Neural progenitor cell (in vitro differentiated cells): ENCODE results near the gene IFT122. TPM values are rescaled to one million over a fixed set of nuclear protein-coding genes. Genes with fewer than 3 reads are reported as not detected.
A peak's percentile ranks its signal among the peaks of the same experiment; 100 is the strongest.

ENCODE experiments used
- DNase-seq: peaks from one replicate; pipeline ENCODE4 v3.0.0-alpha.2; 2016; ENCODE audit warnings: low spot score
- H2AFZ ChIP-seq: fragments of 200-600 bp; sonication (generic); replicated peaks from 2 replicates; pipeline ENCODE4 v1.6.1; 2016; ENCODE audit warnings: antibody characterized with exemption
- H3F3A ChIP-seq: fragments of 200-600 bp; sonication (generic); 2 replicates; pipeline ENCODE4 v1.6.1; 2016; ENCODE audit warnings: antibody characterized with exemption, low read depth
- H3K27ac ChIP-seq: fragments of 200-600 bp; sonication (generic); 2 replicates; pipeline ENCODE4 v1.5.1; 2016; ENCODE audit warnings: mild to moderate bottlenecking
- H3K27me3 ChIP-seq: fragments of 200-600 bp; sonication (generic); 2 replicates; pipeline ENCODE4 v1.6.1; 2016; ENCODE audit warnings: mild to moderate bottlenecking, moderate library complexity
- H3K36me3 ChIP-seq: fragments of 200-600 bp; sonication (generic); 2 replicates; pipeline ENCODE4 v1.5.1; 2016
- H3K4me1 ChIP-seq: fragments of 200-600 bp; sonication (generic); 2 replicates; pipeline ENCODE4 v1.6.1; 2016; ENCODE audit warnings: mixed run types
- H3K4me2 ChIP-seq: fragments of 200-600 bp; sonication (generic); 2 replicates; pipeline ENCODE4 v1.6.1; 2016
- H3K4me3 ChIP-seq: fragments of 200-600 bp; sonication (generic); 2 replicates; pipeline ENCODE4 v1.5.1; 2016
- H3K79me2 ChIP-seq: fragments of 200-600 bp; sonication (generic); 2 replicates; pipeline ENCODE4 v1.6.1; 2016; ENCODE audit warnings: low read depth
- H3K9ac ChIP-seq: fragments of 200-600 bp; sonication (generic); 2 replicates; pipeline ENCODE4 v1.6.1; 2016
- H3K9me3 ChIP-seq: fragments of 200-600 bp; sonication (generic); 2 replicates; pipeline ENCODE4 v1.5.1; 2016; ENCODE audit warnings: low read depth
- H4K20me1 ChIP-seq: fragments of 200-600 bp; sonication (generic); 2 replicates; pipeline ENCODE4 v1.6.1; 2016; ENCODE audit warnings: low read depth
- H3K27ac Mint-ChIP-seq: 3 replicates; pipeline ENCODE4 v1.8.0; 2021; ENCODE audit warnings: mixed read lengths
- H3K27me3 Mint-ChIP-seq: 2 replicates; pipeline ENCODE4 v1.8.0; 2022; ENCODE audit warnings: low read depth, mild to moderate bottlenecking, inconsistent platforms, moderate library complexity, mixed read lengths; ENCODE audit not compliant: insufficient read depth
- H3K36me3 Mint-ChIP-seq: 3 replicates; pipeline ENCODE4 v1.8.0; 2021; ENCODE audit warnings: mixed read lengths
- H3K4me1 Mint-ChIP-seq: 3 replicates; pipeline ENCODE4 v1.8.0; 2021; ENCODE audit warnings: mixed read lengths
- H3K4me3 Mint-ChIP-seq: 3 replicates; pipeline ENCODE4 v1.8.0; 2021; ENCODE audit warnings: mild to moderate bottlenecking, moderate library complexity, mixed read lengths
- H3K9me3 Mint-ChIP-seq: 3 replicates; pipeline ENCODE4 v1.8.0; 2020; ENCODE audit warnings: mixed read lengths
- EZH2 ChIP-seq: fragments of 200-600 bp; sonication (generic); IDR thresholded peaks from 2 replicates; pipeline ENCODE4 v1.6.1; 2017; ENCODE audit warnings: antibody characterized with exemption, mild to moderate bottlenecking, moderate library complexity
- EZH2phosphoT487 ChIP-seq: fragments of 200-600 bp; sonication (generic); IDR thresholded peaks from 2 replicates; pipeline ENCODE4 v1.6.1; 2017; ENCODE audit warnings: antibody characterized with exemption
- total RNA-seq: library from RNA; depleted of rRNA; stranded (reverse); fragments of >200 nt; gene quantifications from 2 replicates; pipeline ENCODE4 v1.2.3, GENCODE V29; 2015; ENCODE audit warnings: low replicate concordance
- TF ChIP-seq, protein P1 (sequence below): fragments of 200-600 bp; sonication (generic); IDR thresholded peaks from 2 replicates; pipeline ENCODE4 v1.5.1; 2017; ENCODE audit warnings: antibody characterized with exemption, mild to moderate bottlenecking

The IFT122 gene
- total RNA-seq, 1 donor from 2014 or later: 48.0 TPM

GRCh38 chr3:129555153-129555550 lies 115.1 kb downstream of the IFT122 start:
- TF ChIP-seq EZH2phosphoT487 (no peak), EZH2 (no peak)
- TF ChIP-seq, protein P1, sequence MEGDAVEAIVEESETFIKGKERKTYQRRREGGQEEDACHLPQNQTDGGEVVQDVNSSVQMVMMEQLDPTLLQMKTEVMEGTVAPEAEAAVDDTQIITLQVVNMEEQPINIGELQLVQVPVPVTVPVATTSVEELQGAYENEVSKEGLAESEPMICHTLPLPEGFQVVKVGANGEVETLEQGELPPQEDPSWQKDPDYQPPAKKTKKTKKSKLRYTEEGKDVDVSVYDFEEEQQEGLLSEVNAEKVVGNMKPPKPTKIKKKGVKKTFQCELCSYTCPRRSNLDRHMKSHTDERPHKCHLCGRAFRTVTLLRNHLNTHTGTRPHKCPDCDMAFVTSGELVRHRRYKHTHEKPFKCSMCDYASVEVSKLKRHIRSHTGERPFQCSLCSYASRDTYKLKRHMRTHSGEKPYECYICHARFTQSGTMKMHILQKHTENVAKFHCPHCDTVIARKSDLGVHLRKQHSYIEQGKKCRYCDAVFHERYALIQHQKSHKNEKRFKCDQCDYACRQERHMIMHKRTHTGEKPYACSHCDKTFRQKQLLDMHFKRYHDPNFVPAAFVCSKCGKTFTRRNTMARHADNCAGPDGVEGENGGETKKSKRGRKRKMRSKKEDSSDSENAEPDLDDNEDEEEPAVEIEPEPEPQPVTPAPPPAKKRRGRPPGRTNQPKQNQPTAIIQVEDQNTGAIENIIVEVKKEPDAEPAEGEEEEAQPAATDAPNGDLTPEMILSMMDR: no peak
- Histone ChIP-seq H3K9me3 (no peaks in the 10 kb centered on the region), H3K4me3 (no peak overlapping the region), H3K27me3 (no peaks in the 10 kb centered on the region), H3K9ac (no peak overlapping the region), H3K27ac (no peak overlapping the region), H3K79me2 (no peaks in the 10 kb centered on the region), H2AFZ (no peak overlapping the region), H3K4me1 (peaks cover 42% of the 10 kb centered on the region), H3K36me3 (no peaks in the 10 kb centered on the region), H3F3A (peaks cover 9% of the 10 kb centered on the region), H3K4me2 (peak overlapping the region; percentile 6), H4K20me1 (no peaks in the 10 kb centered on the region)
- DNase-seq: no peak
- peaks cover 55% of the 10 kb centered on the region for H3K4me1 Mint-ChIP-seq
- H3K9me3 Mint-ChIP-seq: no peaks in the 10 kb centered on the region
- no peaks in the 10 kb centered on the region for H3K36me3 Mint-ChIP-seq
- no peak overlapping the region for H3K4me3 Mint-ChIP-seq
- peaks cover 12% of the 10 kb centered on the region for H3K27me3 Mint-ChIP-seq
- peak overlapping the region; percentile 79 for H3K27ac Mint-ChIP-seq

DNA sequence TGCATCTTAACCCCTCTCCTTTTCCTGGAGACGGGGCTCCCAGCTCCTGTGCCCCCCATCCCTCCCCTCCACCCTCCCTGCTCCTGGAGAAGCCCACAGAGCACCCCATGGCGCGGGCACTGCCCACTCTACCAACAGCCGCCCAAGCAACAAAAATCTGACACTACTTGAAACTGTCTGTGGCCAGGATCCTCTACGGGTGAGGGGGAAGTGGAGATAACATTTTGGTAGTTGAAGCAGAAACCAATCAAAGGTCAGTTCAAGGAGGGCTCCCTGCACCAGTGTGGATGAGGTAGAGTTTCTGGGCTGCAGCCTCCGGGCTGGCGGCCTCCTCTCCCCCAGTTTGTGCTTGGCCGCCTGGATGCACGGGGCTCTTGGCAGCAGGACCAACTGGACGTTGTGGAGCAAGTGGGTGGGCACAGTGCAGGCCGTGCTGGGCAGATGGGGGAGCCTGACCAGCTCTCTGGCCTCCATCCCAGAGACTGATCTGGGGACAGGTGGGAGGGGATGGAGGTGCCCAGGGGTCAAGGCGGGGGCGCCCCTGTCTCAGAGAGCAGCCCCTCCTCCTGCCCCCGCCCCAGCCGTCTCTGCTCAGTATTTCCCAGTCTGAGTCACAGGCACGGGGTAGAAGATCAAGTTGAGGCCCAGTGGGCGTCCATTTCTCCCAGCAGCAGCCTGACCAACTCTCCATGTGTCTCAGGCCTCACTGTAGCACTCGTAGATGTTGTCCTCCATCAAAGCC lies 115.8 kb downstream of the IFT122 start:
- Mint-ChIP-seq H3K27me3 (peaks cover 12% of the 10 kb centered on the region), H3K4me3 (no peak overlapping the region), H3K4me1 (peaks cover 59% of the 10 kb centered on the region), H3K36me3 (no peaks in the 10 kb centered on the region), H3K9me3 (no peaks in the 10 kb centered on the region), H3K27ac (no peak overlapping the region)
- no peak overlapping the region for H3K4me2 ChIP-seq
- H3K27ac ChIP-seq: no peak overlapping the region
- H3K4me1 ChIP-seq: peaks cover 46% of the 10 kb centered on the region
- TF ChIP-seq EZH2 (no peak), EZH2phosphoT487 (no peak)
- TF ChIP-seq, protein P1: no peak
- no peak overlapping the region for H2AFZ ChIP-seq
- DNase-seq: no peak
- H3K9me3 ChIP-seq: no peaks in the 10 kb centered on the region
- H3K9ac ChIP-seq: no peak overlapping the region
- H3K27me3 ChIP-seq: no peaks in the 10 kb centered on the region
- no peak overlapping the region for H3K4me3 ChIP-seq
- H3K79me2 ChIP-seq: no peaks in the 10 kb centered on the region
- no peaks in the 10 kb centered on the region for H4K20me1 ChIP-seq
- peaks cover 9% of the 10 kb centered on the region for H3F3A ChIP-seq
- no peaks in the 10 kb centered on the region for H3K36me3 ChIP-seq

DNA sequence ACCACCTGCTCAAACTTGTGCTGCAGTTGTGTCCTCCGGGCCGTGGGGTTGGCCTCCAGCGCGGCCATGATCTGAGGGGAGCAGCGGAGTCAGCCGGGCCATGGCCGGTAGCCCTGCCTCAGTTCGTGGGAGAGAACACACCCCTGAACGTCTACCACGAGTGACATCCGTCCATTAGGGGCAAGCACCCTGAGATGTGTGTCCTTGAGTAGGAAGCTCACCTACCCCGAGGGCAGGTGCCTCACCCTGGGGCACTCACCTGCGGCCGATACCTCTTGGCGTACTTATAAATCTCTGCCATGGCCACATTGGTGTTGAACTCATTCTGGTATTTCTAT lies 116.3 kb downstream of the IFT122 start:
- Histone ChIP-seq H3K79me2 (no peaks in the 10 kb centered on the region), H3K9ac (no peak overlapping the region), H3K4me1 (peaks cover 52% of the 10 kb centered on the region), H2AFZ (no peak overlapping the region), H3K27me3 (no peaks in the 10 kb centered on the region), H3K4me2 (no peak overlapping the region), H3K36me3 (no peaks in the 10 kb centered on the region), H3K27ac (no peak overlapping the region), H3K9me3 (no peaks in the 10 kb centered on the region), H3K4me3 (no peak overlapping the region), H4K20me1 (no peaks in the 10 kb centered on the region), H3F3A (peaks cover 9% of the 10 kb centered on the region)
- DNase-seq: no peak
- Mint-ChIP-seq H3K4me1 (peaks cover 59% of the 10 kb centered on the region), H3K36me3 (no peaks in the 10 kb centered on the region), H3K4me3 (no peak overlapping the region), H3K27ac (no peak overlapping the region), H3K27me3 (peaks cover 11% of the 10 kb centered on the region), H3K9me3 (no peaks in the 10 kb centered on the region)
- TF ChIP-seq, protein P1: no peak
- TF ChIP-seq EZH2phosphoT487: no peak
- no peak for TF ChIP-seq EZH2
